Smooth muscle cell (in vitro differentiated cells): ENCODE measurements around the gene SEMA4C. TPM values are rescaled to one million over a fixed set of nuclear protein-coding genes. Genes with fewer than 3 reads are reported as not detected.

ENCODE experiments used
- DNase-seq: peaks from one replicate; lab custom pipeline; 2025; ENCODE audit not compliant: unreplicated experiment; lab: John Stamatoyannopoulos, UW
- H2AFZ ChIP-seq: fragments of 200-600 bp; sonication (generic); 2 replicates; pipeline ENCODE4 v1.6.0; 2016; ENCODE audit warnings: antibody characterized with exemption, low read depth, mild to moderate bottlenecking
- H3F3A ChIP-seq: fragments of 200-600 bp; sonication (generic); 2 replicates; pipeline ENCODE4 v1.6.0; 2017; ENCODE audit warnings: antibody characterized with exemption, low read depth
- H3K27ac ChIP-seq: fragments of 200-600 bp; sonication (generic); 2 replicates; pipeline ENCODE4 v1.5.1; 2016; ENCODE audit warnings: low read depth, mild to moderate bottlenecking
- H3K27me3 ChIP-seq: fragments of 200-600 bp; sonication (generic); 2 replicates; pipeline ENCODE4 v1.6.1; 2016; ENCODE audit warnings: low read depth, mild to moderate bottlenecking
- H3K36me3 ChIP-seq: fragments of 200-600 bp; sonication (generic); 2 replicates; pipeline ENCODE4 v1.5.1; 2016; ENCODE audit warnings: low read depth
- H3K4me1 ChIP-seq: fragments of 200-600 bp; sonication (generic); 2 replicates; pipeline ENCODE4 v1.5.1; 2016; ENCODE audit warnings: low read depth
- H3K4me2 ChIP-seq: fragments of 200-600 bp; sonication (generic); 2 replicates; pipeline ENCODE4 v1.6.0; 2016; ENCODE audit warnings: mild to moderate bottlenecking
- H3K4me3 ChIP-seq: fragments of 200-600 bp; sonication (generic); 2 replicates; pipeline ENCODE4 v1.5.1; 2016; ENCODE audit warnings: mild to moderate bottlenecking
- H3K79me2 ChIP-seq: fragments of 200-600 bp; sonication (generic); 2 replicates; pipeline ENCODE4 v1.6.0; 2016; ENCODE audit warnings: low read depth, mild to moderate bottlenecking
- H3K9ac ChIP-seq: fragments of 200-600 bp; sonication (generic); 2 replicates; pipeline ENCODE4 v1.6.0; 2016; ENCODE audit warnings: low read depth
- H3K9me3 ChIP-seq: fragments of 200-600 bp; sonication (generic); replicated peaks from 2 replicates; pipeline ENCODE4 v1.5.1; 2016; ENCODE audit warnings: low read depth
- H4K20me1 ChIP-seq: fragments of 200-600 bp; sonication (generic); 2 replicates; pipeline ENCODE4 v1.6.0; 2016; ENCODE audit warnings: low read depth
- CTCF ChIP-seq: fragments of 200-600 bp; sonication (generic); IDR thresholded peaks from 2 replicates; pipeline ENCODE4 v1.5.1; 2017; ENCODE audit warnings: borderline replicate concordance, mild to moderate bottlenecking, antibody characterized with exemption; ENCODE audit not compliant: insufficient read depth, poor library complexity, severe bottlenecking
- WGBS: methylation state at CpG from one replicate; pipeline ENCODE4 v1.1.7; 2016; ENCODE audit warnings: low lambda C conversion rate; 5-methylcytosine and 5-hydroxymethylcytosine counted together
- polyA plus RNA-seq: library from polyadenylated mRNA; unstranded; fragments of >200 nt; fragmentation: Nextera tagmentation; extraction: Ambion mirVana; gene quantifications from 2 replicates; pipeline ENCODE4 v1.2.1, GENCODE V29; 2016
- total RNA-seq: library from RNA; depleted of rRNA; stranded (reverse); fragments of >200 nt; gene quantifications from 2 replicates; pipeline ENCODE4 v1.2.3, GENCODE V29; 2014

SEMA4C gene
- total and polyA plus RNA-seq, 2 experiments from 2014 or later = 40.7 to 41.0 TPM

DNA sequence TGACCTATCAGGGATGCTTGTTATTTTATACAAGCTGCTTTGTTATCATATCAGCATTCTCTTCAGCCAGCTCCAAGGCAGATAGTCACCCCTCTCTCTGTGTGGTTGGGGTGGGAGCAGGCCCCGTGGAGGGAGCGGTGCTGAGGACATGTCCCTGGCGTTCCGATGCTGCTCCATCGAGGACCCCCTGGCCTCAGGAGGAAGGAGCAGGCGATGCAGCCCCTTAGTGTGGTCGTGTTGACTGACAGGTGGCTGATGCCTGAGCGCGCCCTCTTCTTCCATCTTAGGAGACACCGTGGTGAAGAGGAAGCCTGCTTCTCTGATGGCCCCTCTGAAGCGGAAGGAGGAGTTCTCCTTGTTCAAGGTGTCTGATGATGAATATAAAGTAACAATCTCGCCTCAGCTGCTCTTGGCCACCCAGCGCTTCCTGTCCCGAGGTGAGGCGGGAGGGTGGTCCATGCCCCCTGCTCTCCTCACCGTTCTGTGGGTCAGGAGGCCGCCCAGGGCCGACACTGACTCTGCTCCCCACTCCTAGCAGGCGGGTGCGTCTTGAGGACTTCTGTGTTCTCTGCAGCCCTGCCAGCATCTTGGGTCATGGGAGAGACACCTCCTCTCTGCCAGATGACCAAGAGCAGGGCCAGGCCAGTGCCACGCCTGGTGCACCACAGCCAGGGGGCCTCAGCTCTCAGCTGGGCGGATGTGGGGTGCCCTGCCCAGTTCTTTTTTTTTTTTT, 43.2 kb downstream of the SEMA4C start:
- WGBS = 96% methylated on average over 22 of the region's 22 CpGs
- no peak overlapping the region for H2AFZ ChIP-seq
- H3K27ac ChIP-seq = no peak overlapping the region
- no peak for DNase-seq
- no peaks in the 10 kb centered on the region for H3F3A ChIP-seq
- no peak overlapping the region for H3K4me2 ChIP-seq
- H3K79me2 ChIP-seq = no peaks in the 10 kb centered on the region
- TF ChIP-seq CTCF = no peak
- no peaks in the 10 kb centered on the region for H3K4me1 ChIP-seq
- no peak overlapping the region for H3K4me3 ChIP-seq
- no peaks in the 10 kb centered on the region for H4K20me1 ChIP-seq
- no peaks in the 10 kb centered on the region for H3K27me3 ChIP-seq
- H3K9me3 ChIP-seq = no peaks in the 10 kb centered on the region
- H3K9ac ChIP-seq = no peak overlapping the region
- H3K36me3 ChIP-seq = no peaks in the 10 kb centered on the region

- H3K4me3 ChIP-seq = no peak overlapping the region
- no peaks in the 10 kb centered on the region for H3F3A ChIP-seq
- DNase-seq = no peak
- no peaks in the 10 kb centered on the region for H3K9me3 ChIP-seq
- WGBS = 97% methylated on average over 14 of the region's 14 CpGs
- H3K27me3 ChIP-seq = no peaks in the 10 kb centered on the region
- no peak overlapping the region for H3K27ac ChIP-seq
- no peak overlapping the region for H2AFZ ChIP-seq
- H3K36me3 ChIP-seq = no peaks in the 10 kb centered on the region
- H3K4me2 ChIP-seq = no peak overlapping the region
- peaks cover 5% of the 10 kb centered on the region for H4K20me1 ChIP-seq
- TF ChIP-seq CTCF = no peak
- H3K9ac ChIP-seq = no peak overlapping the region
- H3K79me2 ChIP-seq = no peaks in the 10 kb centered on the region
- H3K4me1 ChIP-seq = peaks cover 7% of the 10 kb centered on the region
Measured at GRCh38 chr2:96825057-96825456, 44.8 kb downstream of the SEMA4C start.

GRCh38 chr2:96824079-96824870, 45.6 kb downstream of the SEMA4C start:
- Histone ChIP-seq H4K20me1 (peaks cover 5% of the 10 kb centered on the region), H3K4me1 (peaks cover 7% of the 10 kb centered on the region), H3K27ac (no peak overlapping the region), H2AFZ (no peak overlapping the region), H3K4me2 (no peak overlapping the region), H3K27me3 (no peaks in the 10 kb centered on the region), H3K9me3 (no peaks in the 10 kb centered on the region), H3K36me3 (no peaks in the 10 kb centered on the region), H3K4me3 (no peak overlapping the region), H3K9ac (no peak overlapping the region), H3K79me2 (no peaks in the 10 kb centered on the region), H3F3A (no peaks in the 10 kb centered on the region)
- no peak for DNase-seq
- no peak for TF ChIP-seq CTCF
- WGBS = 75% methylated on average over 6 of the region's 6 CpGs
